Ovary (tissue), 3 donors: ENCODE measurements around the gene HMGA1.

Experiments used
- EP300 ChIP-seq: sonication (generic); formaldehyde crosslinking; IDR thresholded peaks from one replicate; pipeline ENCODE4 v1.6.1; 2017; ENCODE audit warnings: antibody characterized with exemption
- POLR2A ChIP-seq: fragments of 450-650 bp; IDR thresholded peaks from one replicate; pipeline ENCODE4 v1.6.1; 2017; ENCODE audit warnings: antibody characterized with exemption, mild to moderate bottlenecking, moderate library complexity
- TF ChIP-seq, protein P1 (sequence below), 3 donors: fragments of 450-650 bp in 2 of 3; fragments of 200-600 bp in 1 of 3; IDR thresholded peaks; one replicate each; pipeline versions ENCODE4 v1.5.1 to v1.8.0; 2016 to 2022; ENCODE audit warnings: antibody characterized with exemption in 3 of 3, mild to moderate bottlenecking in 1 of 3
- donor health status: DM: no; HTN: no; CAD: no.

DNA sequence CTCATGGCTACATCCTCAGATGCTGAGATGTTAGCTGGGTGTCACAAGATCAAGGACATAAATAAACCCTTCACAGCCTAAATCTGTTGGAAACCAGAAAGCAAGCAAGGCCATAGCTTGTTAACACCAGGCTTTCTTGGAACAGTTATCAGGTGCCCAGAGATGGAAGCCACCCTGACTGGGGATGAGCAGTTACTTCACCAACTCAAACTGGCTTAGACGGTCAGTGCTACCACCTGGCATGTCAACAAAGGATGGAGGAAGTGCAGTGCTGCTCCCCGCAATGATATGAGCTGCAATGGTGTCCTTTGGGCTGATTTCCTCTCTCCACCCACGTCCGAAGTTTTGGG is 41.1 kb downstream of the HMGA1 start:
- TF ChIP-seq, protein P1, sequence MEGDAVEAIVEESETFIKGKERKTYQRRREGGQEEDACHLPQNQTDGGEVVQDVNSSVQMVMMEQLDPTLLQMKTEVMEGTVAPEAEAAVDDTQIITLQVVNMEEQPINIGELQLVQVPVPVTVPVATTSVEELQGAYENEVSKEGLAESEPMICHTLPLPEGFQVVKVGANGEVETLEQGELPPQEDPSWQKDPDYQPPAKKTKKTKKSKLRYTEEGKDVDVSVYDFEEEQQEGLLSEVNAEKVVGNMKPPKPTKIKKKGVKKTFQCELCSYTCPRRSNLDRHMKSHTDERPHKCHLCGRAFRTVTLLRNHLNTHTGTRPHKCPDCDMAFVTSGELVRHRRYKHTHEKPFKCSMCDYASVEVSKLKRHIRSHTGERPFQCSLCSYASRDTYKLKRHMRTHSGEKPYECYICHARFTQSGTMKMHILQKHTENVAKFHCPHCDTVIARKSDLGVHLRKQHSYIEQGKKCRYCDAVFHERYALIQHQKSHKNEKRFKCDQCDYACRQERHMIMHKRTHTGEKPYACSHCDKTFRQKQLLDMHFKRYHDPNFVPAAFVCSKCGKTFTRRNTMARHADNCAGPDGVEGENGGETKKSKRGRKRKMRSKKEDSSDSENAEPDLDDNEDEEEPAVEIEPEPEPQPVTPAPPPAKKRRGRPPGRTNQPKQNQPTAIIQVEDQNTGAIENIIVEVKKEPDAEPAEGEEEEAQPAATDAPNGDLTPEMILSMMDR (IDR thresholded peaks at IDR 0.05): no peak
- TF ChIP-seq EP300: no peak
- TF ChIP-seq POLR2A: no peak
